HG03469 (cell line): Measurements from ENCODE around the gene OVCA2.

ENCODE experiments used
- ATAC-seq: cut with Tn5 transposase; IDR thresholded peaks from one replicate; pipeline ENCODE4 v1.9.1; 2021; ENCODE audit warnings: mild to moderate bottlenecking, moderate library complexity, moderate number of reproducible peaks; ENCODE audit not compliant: unreplicated experiment

OVCA2 gene

DNA sequence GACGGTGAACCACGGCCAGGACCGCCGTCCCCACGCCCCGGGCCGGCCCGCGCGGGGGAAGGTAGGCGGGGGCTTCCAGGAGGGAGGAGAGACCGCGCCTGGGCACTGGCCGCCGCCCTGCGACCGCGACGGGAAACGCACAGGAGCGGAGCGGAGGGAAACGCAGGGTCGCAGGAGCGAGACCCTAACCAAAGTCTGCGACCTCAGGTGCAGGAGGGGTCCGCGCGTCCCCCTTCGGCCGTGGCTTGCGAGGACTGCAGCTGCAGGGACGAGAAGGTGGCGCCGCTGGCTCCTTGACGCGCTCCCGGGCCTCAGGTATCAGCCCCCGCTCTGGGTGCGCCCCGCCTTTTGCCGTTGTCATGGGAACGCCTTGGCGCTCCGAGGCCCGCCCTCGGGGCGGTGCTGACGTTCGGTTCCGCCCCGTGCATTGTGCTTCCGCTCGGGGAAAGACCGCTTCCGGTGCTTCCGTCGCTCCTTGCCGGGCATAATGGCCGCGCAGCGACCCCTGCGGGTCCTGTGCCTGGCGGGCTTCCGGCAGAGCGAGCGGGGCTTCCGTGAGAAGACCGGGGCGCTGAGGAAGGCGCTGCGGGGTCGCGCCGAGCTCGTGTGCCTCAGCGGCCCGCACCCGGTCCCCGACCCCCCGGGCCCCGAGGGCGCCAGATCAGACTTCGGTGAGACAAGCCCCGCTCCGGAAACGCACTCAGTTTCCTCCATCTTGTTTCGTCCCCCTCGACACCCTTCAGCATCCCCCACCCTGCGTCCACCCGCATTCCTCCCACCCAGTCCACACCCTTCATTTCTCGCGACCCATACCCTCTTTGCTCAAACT, at the start of gene OVCA2:
TSS of gene OVCA2 (plus strand) at position 462 of the 829 bp plus-strand sequence. CDS start at position 488, 26 bp downstream.
- peak; percentile 79 for ATAC-seq

DNA sequence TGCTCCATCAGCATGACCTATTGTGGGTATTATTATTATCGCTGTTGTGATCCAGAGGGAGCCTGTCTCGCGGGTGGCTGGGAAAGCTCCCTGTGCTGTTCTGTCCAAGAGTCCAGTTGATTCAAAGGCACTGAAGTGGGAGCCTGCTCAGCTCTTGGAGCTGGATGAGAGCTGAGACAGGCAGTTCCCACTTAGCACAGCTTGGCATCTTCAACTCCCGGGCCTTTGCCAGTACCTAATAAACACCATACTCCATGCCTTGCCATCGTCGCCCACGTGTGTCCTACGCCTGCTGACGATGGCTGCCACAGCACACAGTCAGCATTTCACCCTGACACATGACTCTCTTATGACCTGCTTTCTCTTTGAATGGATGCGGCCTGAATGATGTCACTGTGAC, 49.3 kb upstream of the OVCA2 start:
- no peak for ATAC-seq

DNA sequence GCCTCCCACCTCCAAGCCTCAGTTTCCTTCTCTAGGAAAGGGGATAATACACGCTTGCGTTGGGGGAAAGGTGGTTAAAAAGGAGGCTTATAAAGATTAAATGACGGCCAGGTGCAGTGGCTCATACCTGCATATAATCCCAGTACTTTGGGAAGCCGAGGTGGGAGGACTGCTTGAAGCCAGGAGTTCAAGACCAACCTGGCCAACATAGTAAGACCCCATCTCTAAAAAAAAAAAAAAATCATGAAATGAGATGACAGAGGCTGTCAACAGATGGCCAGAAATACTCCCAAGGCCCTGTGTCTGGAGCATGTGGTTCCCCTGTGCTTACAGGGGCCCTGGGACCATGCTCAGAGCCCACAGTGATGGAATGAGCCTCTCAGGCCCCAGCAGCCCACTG, 47.1 kb upstream of the OVCA2 start:
- no peak for ATAC-seq

DNA sequence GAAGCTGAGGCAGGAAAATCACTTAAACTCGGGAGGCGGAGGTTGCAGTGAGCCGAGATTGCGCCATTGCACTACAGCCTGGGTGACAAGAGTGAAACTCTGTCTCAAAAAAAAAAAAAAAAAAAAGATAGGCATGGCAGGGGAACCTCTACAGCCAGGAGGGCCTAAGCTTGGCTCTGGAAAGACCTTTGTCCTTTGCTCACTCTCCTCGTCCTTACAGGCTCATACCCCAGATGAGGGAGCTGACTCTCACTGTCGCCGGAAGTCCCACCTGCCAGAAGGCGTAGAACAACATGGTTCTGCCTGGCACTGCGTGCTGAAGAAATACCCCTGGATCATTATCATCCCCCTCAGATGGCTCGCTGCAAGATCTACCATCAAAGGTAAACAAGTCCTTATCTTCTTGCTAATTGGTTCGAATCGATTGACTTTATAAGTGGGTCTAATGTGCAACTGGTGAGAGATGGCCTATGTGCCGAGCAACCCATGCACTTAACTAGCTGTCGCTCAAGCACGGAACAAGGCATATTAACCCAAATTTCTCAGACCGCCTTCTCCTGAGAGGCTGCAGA, 46.4 kb upstream of the OVCA2 start:
- ATAC-seq: no peak

DNA sequence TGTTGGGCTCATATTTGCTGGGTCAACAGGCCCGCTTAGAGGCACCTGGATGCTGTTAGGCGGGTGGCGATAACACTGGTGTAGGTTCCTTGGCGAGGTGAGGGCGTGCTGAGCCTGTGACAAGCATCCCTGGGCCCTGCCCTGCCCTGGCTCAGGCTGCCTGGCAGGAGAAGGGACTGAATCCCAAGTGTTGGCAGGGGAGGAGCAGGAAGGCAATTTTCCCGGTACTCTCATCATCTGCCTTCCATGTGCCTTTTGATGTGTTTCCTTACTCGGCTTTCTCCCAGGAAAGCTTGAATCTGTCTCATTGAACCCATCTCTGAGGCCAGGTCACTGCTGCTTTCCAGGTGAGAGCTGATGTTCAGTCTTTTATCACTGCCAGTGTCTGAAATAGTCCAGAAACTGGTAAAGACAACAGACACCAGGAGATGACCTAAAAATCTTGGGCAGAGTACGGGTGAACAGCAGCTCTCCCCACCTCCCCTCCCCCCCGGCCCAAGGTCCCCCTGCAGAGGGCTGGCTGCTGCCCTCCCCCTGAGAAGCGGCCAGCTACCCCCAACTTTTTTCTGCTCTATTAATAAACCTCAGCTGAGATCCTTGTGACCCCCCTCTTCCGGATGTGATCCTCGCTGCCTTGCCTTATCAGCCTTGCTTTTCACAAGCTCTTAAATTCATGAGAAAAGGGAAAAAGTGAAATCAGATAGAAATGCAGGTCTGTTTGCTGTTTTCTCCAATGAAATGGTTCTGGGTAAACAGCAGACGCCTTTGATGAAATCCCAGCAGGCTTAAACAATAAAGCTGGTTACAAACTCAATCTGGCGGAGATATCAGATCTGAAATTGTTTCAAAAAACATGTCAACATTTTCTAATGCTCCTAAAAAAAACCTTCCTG, 45.7 kb upstream of the OVCA2 start:
- no peak for ATAC-seq

DNA sequence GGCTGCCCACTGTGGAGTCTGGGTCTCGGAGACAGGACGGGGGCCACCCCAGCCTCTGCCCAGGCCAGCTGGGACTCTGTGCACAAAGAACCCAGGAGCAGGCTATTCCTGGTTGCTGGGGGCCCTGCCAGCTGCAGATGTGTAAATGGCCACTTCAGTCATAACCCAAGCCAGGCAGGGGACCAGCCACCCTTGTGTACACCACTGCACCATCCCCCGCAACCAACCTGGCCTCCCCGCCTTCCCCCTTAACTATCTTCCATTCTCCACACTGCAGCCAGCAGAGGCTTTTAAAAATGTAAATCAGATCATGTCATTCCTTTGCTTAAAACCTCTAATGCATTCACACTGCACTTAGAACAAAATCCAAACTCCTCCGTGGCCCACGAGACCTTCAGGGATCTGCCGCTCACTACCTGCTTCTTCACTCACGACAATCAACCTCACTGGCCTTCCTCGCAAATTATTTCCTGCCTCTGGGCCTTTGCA, 45.0 kb upstream of the OVCA2 start:
- no peak for ATAC-seq

DNA sequence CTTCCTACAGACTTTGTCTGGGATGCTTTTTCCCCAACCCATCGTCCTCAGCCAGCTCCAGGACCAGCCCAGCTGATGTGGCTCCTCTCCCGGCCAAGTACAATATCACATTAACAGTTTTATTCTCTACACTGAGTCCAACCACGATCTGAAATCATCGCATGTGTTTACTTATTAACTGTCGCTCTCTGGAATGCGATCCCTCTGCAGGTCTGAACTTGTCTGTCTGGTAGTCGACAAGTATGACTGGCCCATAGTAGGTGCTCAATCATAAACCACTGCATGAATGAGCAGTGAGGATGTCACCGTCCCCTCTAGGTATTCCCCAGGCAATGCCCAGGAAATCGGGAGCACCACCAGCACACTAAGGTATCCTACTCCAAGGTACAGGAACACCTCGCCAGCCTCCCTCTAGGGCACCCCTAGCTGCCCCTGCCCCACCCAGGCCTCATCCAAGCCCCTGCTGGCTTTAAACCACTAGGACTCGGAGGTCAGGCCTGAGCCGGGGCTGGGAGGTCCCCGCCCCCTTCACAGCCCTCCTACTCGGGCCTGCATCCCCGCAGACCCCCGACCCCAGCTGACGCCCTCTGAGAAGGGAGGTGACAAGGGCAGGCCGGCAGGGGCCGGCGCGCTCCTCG, 44.4 kb upstream of the OVCA2 start:
- no peak for ATAC-seq

DNA sequence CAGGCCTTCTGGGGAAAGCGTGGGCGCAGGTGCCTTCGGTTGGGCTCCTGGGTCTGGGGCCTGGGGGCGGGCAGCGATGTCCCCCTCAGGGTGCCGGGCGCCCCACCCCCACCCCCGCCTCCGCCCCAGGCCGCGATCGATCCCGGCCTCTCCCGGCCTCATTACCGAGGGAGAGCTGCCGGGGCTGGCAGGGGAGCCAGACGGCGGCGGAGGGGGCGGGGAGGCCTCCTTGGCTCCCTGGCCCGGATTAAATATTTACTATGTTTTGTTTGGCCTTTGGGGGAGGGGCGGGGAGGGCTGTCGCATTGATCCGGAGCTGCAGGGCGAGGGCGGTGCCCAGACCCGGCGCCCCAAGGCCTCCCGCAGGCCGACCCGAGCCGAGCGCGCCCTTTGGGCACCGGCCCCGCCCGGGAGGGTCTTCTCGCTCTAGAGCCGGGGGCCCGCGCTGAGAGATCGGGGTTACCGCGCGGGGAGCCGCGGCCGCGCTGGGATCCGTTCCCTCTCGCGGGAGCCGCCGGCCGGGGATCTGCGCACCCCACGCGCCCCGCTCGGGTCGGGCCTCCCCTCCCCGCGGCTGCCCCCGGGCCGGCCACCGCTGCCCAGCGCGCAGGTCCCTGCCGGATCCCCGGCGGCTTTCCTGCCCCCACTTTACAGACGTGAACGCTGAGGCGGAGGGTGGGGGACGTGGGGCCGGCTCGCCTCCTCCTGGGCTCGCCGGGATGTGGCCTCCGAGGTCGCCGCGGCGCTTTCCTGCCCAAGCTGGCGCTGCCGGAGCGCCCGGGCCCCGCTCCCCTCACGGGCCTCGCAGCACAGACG, 43.7 kb upstream of the OVCA2 start:
- no peak for ATAC-seq

DNA sequence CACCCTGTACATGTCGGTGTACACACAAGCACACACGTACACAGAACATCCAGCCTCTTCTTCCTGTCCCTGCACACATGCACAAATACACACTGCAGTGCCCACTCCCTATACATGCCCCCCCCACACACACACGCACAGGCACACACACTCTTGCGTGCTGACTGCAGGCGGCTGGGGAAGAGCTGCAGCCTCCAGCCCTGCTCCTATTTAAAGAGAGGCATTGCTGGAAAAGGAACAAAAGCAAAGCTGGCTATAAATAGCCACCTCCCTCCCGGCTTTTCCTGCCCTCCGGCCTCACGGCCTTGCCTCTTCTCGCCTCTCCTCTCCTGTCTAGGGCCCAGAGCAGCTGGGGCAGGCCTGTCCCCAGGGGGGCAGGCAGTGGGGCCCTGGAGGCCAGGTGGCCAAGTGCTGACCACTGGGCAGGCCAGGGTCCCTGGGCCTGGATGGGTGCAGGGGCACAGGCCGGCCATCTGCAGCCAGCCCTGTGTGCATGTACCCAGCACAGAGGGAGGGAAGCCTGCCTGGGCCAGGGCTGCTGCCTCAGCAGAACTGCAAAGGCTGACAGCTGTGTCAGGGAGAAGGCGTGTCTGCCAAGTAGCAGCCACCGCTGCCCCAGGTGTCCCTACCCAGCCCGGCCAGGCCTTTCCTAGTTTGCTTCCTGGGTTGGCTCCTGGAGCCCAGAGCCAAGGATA, 42.1 kb upstream of the OVCA2 start:
- no peak for ATAC-seq

DNA sequence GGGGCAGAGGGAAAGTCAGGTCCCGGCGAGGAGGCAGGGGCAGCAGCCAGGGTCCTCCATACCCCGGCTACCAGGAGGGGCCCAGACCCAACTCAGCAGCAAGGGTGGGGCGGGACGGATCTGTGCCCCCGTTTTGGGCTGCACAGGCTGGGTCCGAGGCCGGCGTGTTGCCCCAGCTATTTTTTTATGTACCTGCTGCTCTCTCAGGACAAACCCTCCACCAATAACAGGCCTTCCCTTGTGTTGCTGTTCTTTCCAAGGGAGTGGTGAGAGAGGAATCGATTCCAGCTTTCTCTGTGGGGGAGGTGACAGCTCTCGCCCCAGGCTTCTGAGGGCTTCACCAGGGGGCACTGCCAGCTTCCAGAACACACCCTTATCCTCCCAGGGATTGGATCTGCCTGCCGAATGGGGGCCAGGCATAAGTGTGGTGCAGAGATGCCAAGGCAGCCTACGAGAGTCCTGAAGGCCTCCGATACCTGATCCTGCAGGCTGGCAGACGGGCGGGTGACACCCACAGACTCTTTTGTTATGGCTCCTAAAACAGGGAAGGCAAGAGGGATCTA, 39.0 kb upstream of the OVCA2 start:
- ATAC-seq: no peak

DNA sequence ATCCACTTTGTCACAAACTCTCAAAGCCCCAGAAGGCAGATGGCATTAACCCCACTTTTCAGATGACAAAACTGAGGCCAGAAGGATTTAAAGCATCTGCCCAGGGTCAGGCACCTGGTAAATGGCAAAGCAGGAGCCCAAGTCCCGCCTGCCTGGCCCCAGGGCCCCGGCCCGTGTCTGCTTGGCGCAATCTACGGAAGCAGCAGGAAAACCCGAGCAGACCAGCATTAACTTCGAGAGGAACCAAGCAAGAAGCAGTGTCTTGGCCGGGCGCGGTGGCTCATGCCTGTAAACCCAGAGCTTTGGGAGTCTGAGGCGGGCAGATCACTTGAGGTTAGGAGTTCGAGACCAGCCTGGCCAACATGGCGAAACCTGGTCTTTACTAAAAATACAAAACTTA, 38.3 kb upstream of the OVCA2 start:
- no peak for ATAC-seq

DNA sequence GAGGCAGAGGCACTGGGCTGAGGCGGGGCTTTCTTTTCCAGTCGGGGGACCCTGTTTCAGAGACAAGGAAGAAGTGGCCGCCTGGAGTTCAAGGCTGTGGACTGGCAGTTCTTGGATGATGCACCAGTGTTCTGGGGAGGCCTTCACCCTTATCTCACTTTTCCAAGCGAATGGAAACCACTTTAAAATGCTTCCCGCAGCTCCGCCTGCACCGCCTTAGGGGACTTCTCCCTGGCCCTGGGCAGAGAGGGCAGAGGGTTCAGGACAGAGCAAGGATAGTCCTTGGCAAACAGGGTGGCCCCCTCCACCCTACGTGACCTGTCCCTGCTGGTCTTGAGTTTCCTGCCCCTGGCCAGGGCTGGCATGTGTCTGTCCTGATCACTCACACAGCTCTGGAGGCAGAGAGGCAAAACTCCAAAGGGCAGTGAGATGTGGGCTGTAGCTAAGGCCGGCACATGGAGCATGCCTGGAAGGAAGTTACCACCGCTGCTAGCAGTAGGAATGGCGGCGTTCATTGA, 37.3 kb upstream of the OVCA2 start:
- ATAC-seq: no peak

DNA sequence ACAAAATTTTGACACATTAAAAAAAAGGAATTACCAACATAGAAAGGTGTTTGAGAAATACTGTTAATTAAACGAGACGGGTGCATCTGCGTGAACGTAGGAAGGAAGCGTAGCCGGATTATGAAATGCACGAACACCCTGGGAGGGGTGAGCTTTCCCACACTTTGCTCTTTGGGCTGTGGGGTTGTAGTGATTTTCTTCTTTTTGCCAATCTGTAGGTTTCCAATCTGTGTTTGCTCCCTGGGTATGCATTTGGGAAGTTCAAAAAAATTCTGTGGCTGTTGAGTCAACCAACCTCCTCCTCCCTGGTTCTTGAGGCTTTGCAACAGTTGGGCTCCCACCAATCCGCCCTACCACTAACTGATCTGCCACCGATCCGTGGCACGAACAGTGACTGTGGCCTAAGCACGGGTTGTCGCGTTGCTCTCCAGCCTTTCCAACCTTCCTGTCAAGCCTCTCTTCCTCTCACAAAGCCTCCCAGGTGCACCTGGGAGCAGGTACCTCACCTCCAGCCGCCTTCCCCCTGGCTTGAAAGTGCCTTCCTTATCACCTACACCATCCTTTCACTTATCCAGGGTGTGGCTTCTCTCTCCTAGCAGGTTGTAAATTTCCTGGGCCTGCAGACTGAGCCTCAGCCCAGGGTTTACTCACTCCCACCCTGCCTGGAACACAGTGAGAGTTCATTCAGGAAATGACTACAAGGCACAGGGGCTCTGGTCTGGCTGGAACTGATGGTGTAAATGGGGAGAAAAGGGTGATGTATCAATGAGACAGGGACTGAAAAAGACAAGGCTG, 33.3 kb upstream of the OVCA2 start:
- no peak for ATAC-seq

DNA sequence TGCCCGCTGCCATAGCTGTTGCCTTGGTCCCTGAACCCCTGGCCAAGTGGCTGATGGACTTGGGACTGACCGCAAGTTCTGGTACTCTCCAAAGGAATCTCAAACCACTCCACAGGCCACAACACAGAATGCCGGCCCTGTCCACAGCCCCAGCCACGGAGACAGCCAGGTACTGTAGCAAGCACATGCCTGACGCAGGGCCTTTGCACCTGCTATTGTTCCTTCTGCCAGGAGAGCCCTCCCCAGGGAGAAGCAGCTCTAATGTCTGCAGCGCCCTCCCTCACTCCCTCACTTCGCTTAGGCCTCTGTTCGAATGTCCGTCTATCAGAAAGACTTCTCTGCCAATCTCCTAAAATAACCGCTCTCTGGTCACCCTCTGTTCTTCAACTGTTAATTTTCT, 32.1 kb upstream of the OVCA2 start:
- no peak for ATAC-seq

DNA sequence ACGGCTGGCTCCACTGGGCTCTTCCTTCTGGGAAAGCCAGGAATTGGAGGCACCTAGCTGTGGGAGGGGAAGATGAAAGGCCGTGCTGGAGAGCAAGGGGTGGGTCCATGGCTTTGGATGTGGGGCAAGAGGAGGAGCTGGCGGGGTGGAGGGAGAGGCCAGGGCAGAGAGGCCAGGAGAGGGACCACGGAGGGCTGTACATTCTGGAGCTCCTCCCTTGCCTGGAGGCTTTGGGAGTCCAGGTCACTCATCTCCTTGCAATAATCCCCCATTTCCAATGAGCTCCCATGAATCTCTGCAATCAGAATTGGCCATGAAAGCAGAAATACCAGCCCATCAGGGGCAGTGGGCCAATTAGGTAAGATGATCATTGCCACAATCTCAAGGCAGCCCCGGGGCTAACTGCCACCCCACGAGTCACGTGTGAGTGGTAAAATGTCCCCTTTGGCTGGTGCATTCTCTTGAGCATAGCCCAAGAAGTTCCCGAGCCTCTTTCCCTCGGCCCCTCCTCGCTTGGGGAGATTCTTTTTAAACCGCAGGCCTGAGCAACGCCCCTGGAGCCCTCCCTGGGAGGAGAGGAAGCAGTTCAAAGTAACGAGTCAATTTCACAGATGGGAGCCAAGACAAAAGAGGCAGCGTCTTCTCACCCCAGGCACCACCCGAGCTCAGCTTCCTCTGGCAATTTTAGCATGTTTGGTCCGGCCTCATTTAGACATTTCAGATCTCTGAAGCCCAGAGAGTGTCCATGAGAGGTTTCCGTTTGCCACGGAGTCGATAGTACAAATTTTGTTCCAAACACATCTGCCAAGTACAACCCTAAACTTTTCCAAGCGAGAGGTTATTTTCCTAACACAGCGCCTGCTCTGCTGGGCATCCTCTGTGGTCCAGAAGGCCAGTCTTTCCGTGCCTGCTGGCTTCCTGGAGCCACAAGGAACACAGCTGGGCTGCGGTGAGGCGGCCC, 30.1 kb upstream of the OVCA2 start:
- ATAC-seq: no peak

DNA sequence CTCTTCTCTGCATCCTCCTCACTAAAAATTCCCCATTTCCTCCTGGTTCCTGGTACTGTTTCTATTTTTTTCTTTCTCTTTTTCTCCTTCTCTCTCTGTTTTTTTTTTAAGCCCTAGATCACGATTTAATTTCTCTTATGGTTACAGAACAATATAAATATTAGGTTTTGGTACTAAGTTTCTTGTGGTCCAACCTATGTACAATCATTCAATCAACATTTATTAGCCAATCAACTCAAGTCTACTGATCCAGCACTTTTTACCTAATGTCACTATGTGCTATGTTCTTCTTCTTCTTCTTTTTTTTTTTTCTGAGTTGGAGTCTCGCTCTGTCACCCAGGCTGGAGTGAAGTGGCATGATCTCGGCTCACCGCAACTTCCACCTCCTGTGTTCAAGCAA, 29.3 kb upstream of the OVCA2 start:
- no peak for ATAC-seq
